ENCODE results near the gene EEA1. TPM values are rescaled to one million over a fixed set of nuclear protein-coding genes. Genes with fewer than 3 reads are reported as not detected.

The EEA1 gene
- total and polyA plus RNA-seq, 2 of the 8 experiments (the other 6 are each of a cell fraction or from before 2014, with no cell fraction given) = 1.0 to 18.8 TPM

DNA sequence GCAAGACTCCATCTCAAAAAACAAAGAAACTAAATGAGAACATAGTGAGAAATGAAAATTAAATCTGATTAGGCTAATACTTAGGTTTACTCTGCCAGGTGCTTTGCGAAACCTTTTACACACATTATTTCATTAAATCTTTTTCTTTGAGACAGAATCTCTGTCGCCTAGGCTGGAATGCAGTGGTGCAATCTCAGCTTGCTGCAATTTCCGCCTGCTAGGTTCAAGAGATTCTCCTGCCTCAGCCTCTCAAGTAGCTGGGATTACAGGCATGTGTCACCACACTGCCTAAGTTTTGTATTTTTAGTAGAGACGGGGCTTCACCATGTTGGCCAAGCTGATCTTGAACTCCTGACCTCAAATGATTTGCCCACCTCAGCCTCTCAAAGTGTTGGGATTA is 21.9 kb upstream of the EEA1 start:
- H3K4ac ChIP-seq (replicated peaks; ENCODE audit: insufficient read length, low read depth, low read length) = no peak overlapping the region
- TF ChIP-seq SIX5 (IDR thresholded peaks at IDR 0.05; ENCODE audit: low read depth, low read length) (no peak), SRF (IDR thresholded peaks at IDR 0.05; ENCODE audit: low read depth, low read length) (no peak), EGR1 (IDR thresholded peaks at IDR 0.05; ENCODE audit: borderline replicate concordance, low read depth, low read length) (no peak), YY1 (IDR thresholded peaks at IDR 0.05; ENCODE audit: low read depth, low read length) (no peak), EZH2 (IDR thresholded peaks at IDR 0.05; ENCODE audit: low read depth, low read length, severe bottlenecking) (no peak), CBX5 (IDR thresholded peaks at IDR 0.05; ENCODE audit: low read depth, low read length) (no peak), TAF1 (IDR thresholded peaks at IDR 0.05; ENCODE audit: low read depth, low read length) (no peak)
- TF ChIP-seq, protein P1, sequence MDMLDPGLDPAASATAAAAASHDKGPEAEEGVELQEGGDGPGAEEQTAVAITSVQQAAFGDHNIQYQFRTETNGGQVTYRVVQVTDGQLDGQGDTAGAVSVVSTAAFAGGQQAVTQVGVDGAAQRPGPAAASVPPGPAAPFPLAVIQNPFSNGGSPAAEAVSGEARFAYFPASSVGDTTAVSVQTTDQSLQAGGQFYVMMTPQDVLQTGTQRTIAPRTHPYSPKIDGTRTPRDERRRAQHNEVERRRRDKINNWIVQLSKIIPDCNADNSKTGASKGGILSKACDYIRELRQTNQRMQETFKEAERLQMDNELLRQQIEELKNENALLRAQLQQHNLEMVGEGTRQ (IDR thresholded peaks at IDR 0.05; ENCODE audit: low read length) = no peak

More for the DNA sequence above, 21.9 kb upstream of the EEA1 start:
- no peaks in the 10 kb centered on the region for H3K27me3 ChIP-seq (replicated peaks in 1 of 4; ENCODE audit: control insufficient read depth in 3 of 4, extremely low read depth in 1 of 4, insufficient read depth in 3 of 4, low read length in 3 of 4)
- H4K20me1 ChIP-seq (replicated peaks in 1 of 2; ENCODE audit: control insufficient read depth in 1 of 2, insufficient read depth in 2 of 2, low read length in 2 of 2) = no peaks in the 10 kb centered on the region
- H3K9ac ChIP-seq (replicated peaks in 1 of 4; ENCODE audit: extremely low read depth in 1 of 4, low read depth in 3 of 4, low read length in 3 of 4) = no peak overlapping the region
- H2BK12ac ChIP-seq (ENCODE audit: low read depth, low read length) = no peak overlapping the region
- no peak overlapping the region for H2BK20ac ChIP-seq (ENCODE audit: low read length)
- no peak for FAIRE-seq
- no peak overlapping the region for H2AFZ ChIP-seq (ENCODE audit: low read length)
- no peaks in the 10 kb centered on the region for H3K9me3 ChIP-seq (ENCODE audit: insufficient read depth in 2 of 2, low read depth in 1 of 2, low read length in 1 of 2)
- ChIA-PET CTCF (ENCODE audit: partially characterized antibody) (no interaction called here), POLR2A (ENCODE audit: partially characterized antibody) (no interaction called here)
- H2BK120ac ChIP-seq (replicated peaks; ENCODE audit: low read depth, low read length) = no peak overlapping the region
- no peak overlapping the region for H3K23ac ChIP-seq (ENCODE audit: insufficient read length)
- no peak for DNase-seq (ENCODE audit: low read depth in 1 of 2, low spot score in 2 of 2)
- H3K14ac ChIP-seq (ENCODE audit: insufficient read length) = no peak overlapping the region
- H4K8ac ChIP-seq (ENCODE audit: extremely low read depth, insufficient read depth, low read length) = no peak overlapping the region
- no peak overlapping the region for H3K4me3 ChIP-seq (ENCODE audit: extremely low read depth in 1 of 4, insufficient read depth in 2 of 4, low read depth in 3 of 4, low read length in 4 of 4)
- no peak overlapping the region for H3K4me2 ChIP-seq (ENCODE audit: insufficient read depth in 1 of 2, low read depth in 2 of 2, low read length in 2 of 2)
- H2BK15ac ChIP-seq (ENCODE audit: low read length) = no peak overlapping the region
- H3K4me1 ChIP-seq (replicated peaks in 1 of 4; ENCODE audit: control insufficient read depth in 3 of 4, insufficient read depth in 4 of 4, low read length in 3 of 4) = no peaks in the 10 kb centered on the region; a peak in 1 of 7 replicates
- H3K23me2 ChIP-seq (ENCODE audit: low read depth, low read length) = no peaks in the 10 kb centered on the region
- no peak overlapping the region for H4K5ac ChIP-seq (ENCODE audit: insufficient read length, low read depth, low read length)
- WGBS, 2 experiments (ENCODE audit: extremely low coverage in 1 of 2, insufficient coverage in 1 of 2, insufficient read length in 1 of 2, insufficient replicate concordance in 2 of 2, low coverage in 1 of 2, low lambda C conversion rate in 2 of 2, missing lambda C conversion rate in 1 of 2) = 99% methylated on average over 4 of the region's 4 CpGs; no CpG with 5 or more reads in 1 of the 2 experiments
- H3K18ac ChIP-seq (ENCODE audit: extremely low read depth, low read length) = no peak overlapping the region
- H3K36me3 ChIP-seq (ENCODE audit: control insufficient read depth in 2 of 4, insufficient read depth in 4 of 4, low read length in 3 of 4) = no peaks in the 10 kb centered on the region
- no peak overlapping the region for H3K56ac ChIP-seq (replicated peaks; ENCODE audit: insufficient read length, low read depth, low read length)
- H2AK5ac ChIP-seq (ENCODE audit: low read depth, low read length) = no peak overlapping the region
- no peaks in the 10 kb centered on the region for H3K79me1 ChIP-seq (ENCODE audit: low read depth, low read length)
- no peak overlapping the region for H3K27ac ChIP-seq (ENCODE audit: low read depth, low read length)
- no peak overlapping the region for H2BK5ac ChIP-seq (ENCODE audit: low read depth, low read length)
- H3K79me2 ChIP-seq (ENCODE audit: control insufficient read depth in 1 of 2, insufficient read depth in 2 of 2, low read length in 2 of 2) = no peaks in the 10 kb centered on the region
- no peak overlapping the region for H4K91ac ChIP-seq (replicated peaks; ENCODE audit: insufficient read length, low read length)

Measured in H1 (cell line).